ENCODE results near the gene MYADM. TPM values are rescaled to one million over a fixed set of nuclear protein-coding genes. Genes with fewer than 3 reads are reported as not detected.
A peak's percentile ranks its signal among the peaks of the same experiment; 100 is the strongest.

MYADM gene
- polyA plus RNA-seq, 1 of the 3 experiments (the other 2 are of a cell fraction) = 38.7 TPM

DNA sequence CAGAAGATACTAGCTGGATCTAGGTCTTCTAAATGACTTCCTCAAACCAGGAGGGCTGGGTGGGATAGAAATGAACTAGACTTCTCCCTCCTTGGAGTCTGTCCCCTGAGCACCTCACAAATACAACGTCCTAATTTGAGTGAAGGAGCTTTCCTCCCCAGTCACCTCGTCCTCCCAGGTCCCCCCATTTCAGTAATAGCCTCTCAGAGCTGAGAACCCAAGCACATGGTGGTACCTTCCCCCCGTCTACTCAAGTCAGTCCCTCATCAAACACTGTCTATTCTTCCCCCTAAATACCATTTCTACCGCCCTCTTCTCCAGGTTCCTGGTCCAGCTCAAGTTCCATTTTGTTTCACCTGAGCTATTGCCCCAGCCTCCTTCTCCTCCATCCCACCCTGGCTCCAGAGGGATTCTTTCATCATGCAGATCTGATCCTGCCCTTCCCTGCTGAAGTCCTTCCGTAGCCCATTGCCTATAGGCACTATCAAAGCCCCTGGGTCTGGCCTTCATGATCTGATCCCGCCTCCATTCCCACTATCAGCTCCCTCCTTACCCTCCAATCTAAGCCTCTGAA, 9.1 kb downstream of the MYADM start:
- H3F3A ChIP-seq (replicated peaks; ENCODE audit: insufficient read depth) = peaks cover 35% of the 10 kb centered on the region
- no peak for TF ChIP-seq TAF1 (IDR thresholded peaks at IDR 0.05; ENCODE audit: borderline replicate concordance, low read depth, low read length)
- TF ChIP-seq RCOR1 (IDR thresholded peaks at IDR 0.05; ENCODE audit: low read length) = no peak
- WGBS (ENCODE audit: low lambda C conversion rate) = 83% methylated on average over 5 of the region's 6 CpGs
- H3K9me3 ChIP-seq = no peaks in the 10 kb centered on the region
- H3K4me3 ChIP-seq (ENCODE audit: low read depth in 2 of 2, low read length in 1 of 2) = no peak overlapping the region
- peaks cover 0 to 9% of the 10 kb centered on the region in 2 experiments; a peak in 1 of 4 replicates for H3K4me1 ChIP-seq (ENCODE audit: control insufficient read depth in 1 of 2, insufficient read depth in 2 of 2, low read depth in 1 of 2, low read length in 1 of 2)
- H3K27ac ChIP-seq (ENCODE audit: low read depth in 2 of 2, low read length in 1 of 2) = no peak overlapping the region
- H3K4me2 ChIP-seq = no peak overlapping the region
- DNase-seq = peak; percentile 4
- ChIA-PET CTCF (interaction anchor here (1.2 kb wide), 1 partner anchor 20 kb away, joined by 3 read pairs; no protein-coding TSS in a partner anchor), POLR2A (interaction anchor here (0.6 to 1.2 kb wide), 3 partner anchors 8 to 151 kb away, joined by 3 to 4 read pairs (median 3); no protein-coding TSS in a partner anchor)
- peaks cover 17 to 18% of the 10 kb centered on the region in 2 experiments for H3K36me3 ChIP-seq (replicated peaks in 1 of 2; ENCODE audit: control insufficient read depth in 1 of 2, insufficient read depth in 2 of 2, low read length in 1 of 2)
- H3K9me2 ChIP-seq = no peaks in the 10 kb centered on the region
- 0 out of 2 replicates have a peak, but pooled peaks cover 1% of the 10 kb centered on the region for H3K27me3 ChIP-seq (ENCODE audit: insufficient read depth)
- H3K79me2 ChIP-seq (ENCODE audit: insufficient read depth) = peaks cover 8% of the 10 kb centered on the region; the same call in 1 of the 2 replicates
- H4K20me1 ChIP-seq (ENCODE audit: insufficient read depth) = peaks cover 30% of the 10 kb centered on the region; the same call in 1 of the 2 replicates
- H2AFZ ChIP-seq (ENCODE audit: low read depth) = no peak overlapping the region
- no peak overlapping the region for H3K9ac ChIP-seq

DNA sequence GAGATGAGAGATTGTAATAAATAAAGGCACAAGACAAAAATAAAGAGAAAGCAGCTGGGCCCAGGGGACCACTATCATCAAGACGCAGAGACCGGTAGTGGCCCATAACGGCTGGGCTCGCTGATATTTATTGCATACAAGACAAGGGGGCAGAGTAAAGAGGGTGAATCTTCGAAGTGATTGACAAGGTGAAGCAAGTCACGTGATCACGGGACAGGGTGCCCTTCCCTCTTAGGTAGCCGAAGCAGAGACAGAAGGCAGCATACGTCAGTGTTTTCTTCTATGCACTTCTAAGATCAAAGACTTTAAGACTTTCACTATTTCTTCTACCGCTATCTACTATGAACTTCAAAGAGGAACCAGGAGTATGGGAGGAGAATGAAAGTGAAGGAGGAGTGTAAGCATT, 9.7 kb downstream of the MYADM start:
- Histone ChIP-seq H3F3A (replicated peaks; ENCODE audit: insufficient read depth) (peaks cover 33% of the 10 kb centered on the region), H3K9me2 (no peaks in the 10 kb centered on the region), H3K9ac (no peak overlapping the region), H3K36me3 (replicated peaks in 1 of 2; ENCODE audit: control insufficient read depth in 1 of 2, insufficient read depth in 2 of 2, low read length in 1 of 2) (peaks cover 17 to 18% of the 10 kb centered on the region in 2 experiments), H3K27me3 (ENCODE audit: insufficient read depth) (peaks cover 8% of the 10 kb centered on the region), H3K4me2 (no peak overlapping the region), H3K4me3 (ENCODE audit: low read depth in 2 of 2, low read length in 1 of 2) (no peak overlapping the region), H3K79me2 (ENCODE audit: insufficient read depth) (peaks cover 4% of the 10 kb centered on the region; the same call in 1 of the 2 replicates), H4K20me1 (ENCODE audit: insufficient read depth) (peaks cover 28% of the 10 kb centered on the region; the same call in 1 of the 2 replicates), H3K4me1 (ENCODE audit: control insufficient read depth in 1 of 2, insufficient read depth in 2 of 2, low read depth in 1 of 2, low read length in 1 of 2) (peaks cover 0 to 14% of the 10 kb centered on the region in 2 experiments; a peak in 1 of 4 replicates), H3K27ac (ENCODE audit: low read depth in 2 of 2, low read length in 1 of 2) (no peak overlapping the region), H2AFZ (ENCODE audit: low read depth) (no peak overlapping the region), H3K9me3 (no peaks in the 10 kb centered on the region)
- WGBS (ENCODE audit: low lambda C conversion rate) = 89% methylated on average over 10 of the region's 10 CpGs
- no peak for DNase-seq
- TF ChIP-seq TEAD4 (IDR thresholded peaks at IDR 0.05; ENCODE audit: borderline replicate concordance, insufficient read depth) (no peak), RFX5 (IDR thresholded peaks at IDR 0.05; ENCODE audit: low read length) (no peak), GABPA (IDR thresholded peaks at IDR 0.05; ENCODE audit: low read depth) (no peak), JUND (IDR thresholded peaks at IDR 0.05) (no peak), CHD2 (IDR thresholded peaks at IDR 0.05; ENCODE audit: low read length, partially characterized antibody) (no peak), RCOR1 (IDR thresholded peaks at IDR 0.05; ENCODE audit: low read length) (no peak), MXI1 (IDR thresholded peaks at IDR 0.05; ENCODE audit: low read depth, low read length) (no peak), RAD21 (IDR thresholded peaks at IDR 0.05; ENCODE audit: low read length) (no peak), TAF1 (IDR thresholded peaks at IDR 0.05; ENCODE audit: borderline replicate concordance, low read depth, low read length) (no peak), NRF1 (IDR thresholded peaks at IDR 0.05; ENCODE audit: low read depth, low read length) (no peak), YY1 (IDR thresholded peaks at IDR 0.05; ENCODE audit: low read depth) (no peak)
- TF ChIP-seq, protein P1, sequence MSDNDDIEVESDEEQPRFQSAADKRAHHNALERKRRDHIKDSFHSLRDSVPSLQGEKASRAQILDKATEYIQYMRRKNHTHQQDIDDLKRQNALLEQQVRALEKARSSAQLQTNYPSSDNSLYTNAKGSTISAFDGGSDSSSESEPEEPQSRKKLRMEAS (IDR thresholded peaks at IDR 0.05; ENCODE audit: low read depth) = no peak
- TF ChIP-seq, protein P2, sequence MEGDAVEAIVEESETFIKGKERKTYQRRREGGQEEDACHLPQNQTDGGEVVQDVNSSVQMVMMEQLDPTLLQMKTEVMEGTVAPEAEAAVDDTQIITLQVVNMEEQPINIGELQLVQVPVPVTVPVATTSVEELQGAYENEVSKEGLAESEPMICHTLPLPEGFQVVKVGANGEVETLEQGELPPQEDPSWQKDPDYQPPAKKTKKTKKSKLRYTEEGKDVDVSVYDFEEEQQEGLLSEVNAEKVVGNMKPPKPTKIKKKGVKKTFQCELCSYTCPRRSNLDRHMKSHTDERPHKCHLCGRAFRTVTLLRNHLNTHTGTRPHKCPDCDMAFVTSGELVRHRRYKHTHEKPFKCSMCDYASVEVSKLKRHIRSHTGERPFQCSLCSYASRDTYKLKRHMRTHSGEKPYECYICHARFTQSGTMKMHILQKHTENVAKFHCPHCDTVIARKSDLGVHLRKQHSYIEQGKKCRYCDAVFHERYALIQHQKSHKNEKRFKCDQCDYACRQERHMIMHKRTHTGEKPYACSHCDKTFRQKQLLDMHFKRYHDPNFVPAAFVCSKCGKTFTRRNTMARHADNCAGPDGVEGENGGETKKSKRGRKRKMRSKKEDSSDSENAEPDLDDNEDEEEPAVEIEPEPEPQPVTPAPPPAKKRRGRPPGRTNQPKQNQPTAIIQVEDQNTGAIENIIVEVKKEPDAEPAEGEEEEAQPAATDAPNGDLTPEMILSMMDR (IDR thresholded peaks at IDR 0.05) = no peak
- POLR2A ChIA-PET = interaction anchor here (1.2 kb wide), 1 partner anchor 9 kb away, joined by 4 read pairs; no protein-coding TSS in a partner anchor
- CTCF ChIA-PET = interaction anchor here (1.2 kb wide), 1 partner anchor 20 kb away, joined by 3 read pairs; no protein-coding TSS in a partner anchor

Measured in SK-N-SH (cell line).